AG04449 (cell line): Measurements from ENCODE around the gene GCNA.

ENCODE experiments used
- CTCF ChIA-PET: fragments of 350-600 bp; formaldehyde crosslinking; extraction: SDS; loops from one replicate; lab custom pipeline; 2021; ENCODE audit warnings: antibody characterized with exemption; lab: Yijun Ruan, JAX
- POLR2A ChIA-PET: fragments of 400-600, 350-600 bp; formaldehyde crosslinking; extraction: SDS; loops from one replicate; lab custom pipeline; 2020; ENCODE audit warnings: antibody characterized with exemption, inconsistent platforms; lab: Yijun Ruan, JAX
- DNase-seq: peaks from one replicate; pipeline ENCODE4 v3.0.0-alpha.2; 2010; ENCODE audit warnings: low read depth, low spot score
- H3K4me3 ChIP-seq: 2 replicates; pipeline ENCODE4 v1.5.1; 2011; ENCODE audit warnings: low read depth, mild to moderate bottlenecking, control low read depth, low read length
- TF ChIP-seq, protein P1 (sequence below): IDR thresholded peaks from one replicate; pipeline ENCODE4 v1.5.1; 2011; ENCODE audit warnings: mild to moderate bottlenecking, moderate library complexity, low read length, control low read depth, inconsistent platforms; ENCODE audit not compliant: insufficient read depth; ENCODE audit errors: missing control alignments

Gene GCNA

DNA sequence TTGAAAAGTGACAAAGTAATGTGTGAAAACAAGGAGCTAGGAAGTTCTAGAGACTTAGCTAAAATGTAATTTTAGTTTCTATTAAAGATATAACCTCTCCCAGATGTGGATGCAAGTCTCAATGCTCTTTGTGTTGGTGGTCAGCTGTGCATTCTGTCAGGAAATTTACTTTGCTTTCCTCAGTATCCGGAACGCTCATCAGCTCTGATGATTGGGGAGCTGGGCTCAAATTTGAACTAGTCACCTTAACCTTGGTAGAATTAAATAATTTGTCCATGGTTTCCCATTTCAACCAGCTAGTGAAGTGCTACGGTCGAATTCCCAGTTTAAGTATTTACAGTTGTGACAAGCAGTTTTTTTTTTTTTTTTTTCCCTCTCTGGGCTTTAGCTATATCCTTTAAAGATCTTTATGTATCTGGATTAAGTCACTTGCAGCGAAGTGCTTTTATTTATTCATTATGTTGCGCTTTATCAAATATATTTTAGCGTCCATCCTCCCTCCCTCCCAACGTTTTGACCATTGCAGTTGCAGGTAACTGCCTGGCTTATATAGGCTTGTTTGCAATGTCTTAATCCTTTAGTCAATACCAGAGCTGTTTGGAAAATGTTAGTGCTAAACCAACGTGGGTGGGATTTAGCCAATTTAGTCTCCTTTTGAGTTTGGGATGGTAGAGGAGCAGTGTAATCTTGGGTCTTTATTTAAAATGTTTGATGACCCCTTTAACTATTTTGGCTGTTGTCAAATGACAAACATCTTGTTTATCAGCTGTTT is 43.3 kb upstream of the GCNA start:
- H3K4me3 ChIP-seq = peak overlapping the region; percentile 87
- no peak for DNase-seq
- ChIA-PET POLR2A (interaction anchor here (1.0 to 3.0 kb wide), 2 partner anchors 8 to 9 kb away, joined by 4 to 18 read pairs; no protein-coding TSS in a partner anchor), CTCF (no interaction called here)
- TF ChIP-seq, protein P1, sequence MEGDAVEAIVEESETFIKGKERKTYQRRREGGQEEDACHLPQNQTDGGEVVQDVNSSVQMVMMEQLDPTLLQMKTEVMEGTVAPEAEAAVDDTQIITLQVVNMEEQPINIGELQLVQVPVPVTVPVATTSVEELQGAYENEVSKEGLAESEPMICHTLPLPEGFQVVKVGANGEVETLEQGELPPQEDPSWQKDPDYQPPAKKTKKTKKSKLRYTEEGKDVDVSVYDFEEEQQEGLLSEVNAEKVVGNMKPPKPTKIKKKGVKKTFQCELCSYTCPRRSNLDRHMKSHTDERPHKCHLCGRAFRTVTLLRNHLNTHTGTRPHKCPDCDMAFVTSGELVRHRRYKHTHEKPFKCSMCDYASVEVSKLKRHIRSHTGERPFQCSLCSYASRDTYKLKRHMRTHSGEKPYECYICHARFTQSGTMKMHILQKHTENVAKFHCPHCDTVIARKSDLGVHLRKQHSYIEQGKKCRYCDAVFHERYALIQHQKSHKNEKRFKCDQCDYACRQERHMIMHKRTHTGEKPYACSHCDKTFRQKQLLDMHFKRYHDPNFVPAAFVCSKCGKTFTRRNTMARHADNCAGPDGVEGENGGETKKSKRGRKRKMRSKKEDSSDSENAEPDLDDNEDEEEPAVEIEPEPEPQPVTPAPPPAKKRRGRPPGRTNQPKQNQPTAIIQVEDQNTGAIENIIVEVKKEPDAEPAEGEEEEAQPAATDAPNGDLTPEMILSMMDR = no peak

DNA sequence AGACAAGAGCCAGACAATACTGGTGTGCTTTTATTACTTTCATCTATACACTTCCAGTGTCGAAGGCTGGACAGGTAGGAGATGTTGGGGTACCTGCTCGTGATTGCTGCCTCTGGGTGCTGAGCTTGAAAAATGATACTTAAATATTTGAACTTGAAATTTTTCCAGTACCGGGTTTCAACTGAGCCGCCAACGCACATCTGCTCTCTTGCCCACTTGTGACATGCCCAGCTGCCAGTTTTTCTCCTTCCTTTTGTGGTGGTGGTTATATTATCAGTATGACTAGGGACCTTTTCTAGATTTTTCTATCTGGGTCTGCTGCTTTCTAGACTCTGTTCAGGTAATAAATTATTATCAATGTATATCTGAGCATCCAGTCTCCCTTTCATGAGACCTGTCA is 42.0 kb upstream of the GCNA start:
- ChIA-PET CTCF (no interaction called here), POLR2A (no interaction called here)
- TF ChIP-seq, protein P1 = no peak
- DNase-seq = no peak
- H3K4me3 ChIP-seq = peak overlapping the region; percentile 87

DNA sequence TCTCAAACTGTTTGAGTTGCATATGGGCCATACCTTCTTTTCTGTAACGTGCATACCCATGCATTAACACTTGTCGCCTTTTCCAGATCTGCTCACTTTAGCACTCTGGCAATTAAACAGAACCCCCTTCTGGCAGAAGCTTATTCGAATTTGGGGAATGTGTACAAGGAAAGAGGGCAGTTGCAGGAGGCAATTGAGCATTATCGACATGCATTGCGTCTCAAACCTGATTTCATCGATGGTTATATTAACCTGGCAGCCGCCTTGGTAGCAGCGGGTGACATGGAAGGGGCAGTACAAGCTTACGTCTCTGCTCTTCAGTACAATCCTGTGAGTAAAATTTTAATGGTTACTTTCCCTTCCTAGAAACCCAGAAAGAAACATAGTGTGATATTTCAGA is 40.5 kb upstream of the GCNA start:
- H3K4me3 ChIP-seq = no peak overlapping the region
- TF ChIP-seq, protein P1 = no peak
- ChIA-PET CTCF (no interaction called here), POLR2A (no interaction called here)
- DNase-seq = no peak

DNA sequence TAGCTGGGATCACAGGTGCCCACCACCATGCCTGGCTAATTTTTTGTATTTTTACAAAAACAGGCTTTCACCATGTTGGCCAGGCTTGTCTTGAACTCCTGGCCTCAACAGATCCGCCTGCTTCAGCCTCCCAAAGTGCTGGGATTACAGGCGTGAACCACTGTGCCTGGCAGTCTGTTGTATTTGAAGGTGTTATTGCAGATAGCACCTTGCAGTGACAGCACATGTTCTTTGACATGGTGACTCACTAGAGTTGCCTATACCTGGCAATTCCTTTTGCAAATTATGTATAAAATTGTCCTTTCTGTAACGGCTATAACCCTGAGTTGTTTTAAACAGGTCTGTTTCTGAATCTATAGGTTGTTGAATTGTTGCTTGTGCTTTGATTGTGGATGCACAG is 37.4 kb upstream of the GCNA start:
- DNase-seq = no peak
- TF ChIP-seq, protein P1 = no peak
- H3K4me3 ChIP-seq = no peak overlapping the region
- POLR2A ChIA-PET = no interaction called here
- CTCF ChIA-PET = no interaction called here

DNA sequence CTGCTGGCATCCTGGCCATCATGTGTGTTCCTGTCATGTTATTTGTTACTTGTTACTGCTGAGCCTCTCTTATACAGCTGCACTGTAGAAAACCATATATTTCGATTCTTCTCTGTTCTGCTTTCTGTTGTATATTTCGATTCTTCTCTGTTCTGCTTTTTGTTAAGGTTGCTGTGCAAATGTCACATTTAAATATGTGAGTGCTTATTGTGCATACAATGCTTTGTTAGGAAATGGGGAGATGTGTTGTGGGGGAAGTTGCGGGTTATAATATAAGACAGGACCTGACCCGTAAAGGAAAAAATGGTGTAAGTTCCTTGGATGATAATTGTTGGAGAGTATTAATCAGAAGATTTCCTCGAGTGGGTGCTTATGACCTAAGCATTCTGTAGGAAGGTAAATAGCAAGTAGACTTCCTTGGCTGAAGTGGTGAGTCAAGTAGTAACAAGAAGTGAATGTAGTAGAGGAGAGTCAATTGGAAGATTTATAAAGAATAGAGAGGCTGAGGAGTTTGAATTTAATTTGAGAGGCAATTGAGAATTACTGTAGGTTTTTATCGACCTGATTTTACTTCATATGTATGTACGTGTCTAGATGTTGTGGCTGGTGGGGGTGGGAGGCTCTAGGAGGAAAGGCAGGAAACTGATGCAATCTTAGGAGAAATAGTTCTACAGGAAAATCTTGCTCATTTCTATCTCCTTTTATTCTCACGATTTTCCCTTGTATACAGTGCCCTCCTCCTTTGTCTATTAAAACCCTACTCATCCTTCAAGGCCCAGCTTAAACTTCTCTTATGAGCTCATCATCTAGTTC is 36.8 kb upstream of the GCNA start:
- ChIA-PET CTCF (no interaction called here), POLR2A (interaction anchor here (0.6 to 2.1 kb wide), 2 partner anchors 8 to 10 kb away, joined by 3 to 18 read pairs; partner anchors contain the start of gene OGT)
- DNase-seq = no peak
- TF ChIP-seq, protein P1 = no peak
- H3K4me3 ChIP-seq = no peak overlapping the region; the same call in 1 of the 2 replicates

DNA sequence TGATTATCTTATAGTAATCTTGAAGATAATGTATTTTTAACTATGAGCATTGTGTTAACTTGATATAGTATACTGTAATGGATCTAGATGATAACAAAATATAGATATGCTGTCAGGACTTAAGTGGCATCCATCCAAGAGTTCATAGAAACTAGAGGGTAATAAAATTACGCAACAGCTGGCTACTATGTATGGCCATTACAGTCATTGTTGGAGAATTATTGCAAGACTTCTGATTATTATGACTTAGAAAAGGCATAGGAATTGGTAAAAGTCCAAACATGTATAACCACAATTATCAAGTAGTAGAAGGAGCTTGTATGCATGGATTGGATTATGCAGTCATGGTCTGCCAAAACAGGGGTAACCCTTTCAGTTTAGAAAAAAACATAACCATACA is 35.8 kb upstream of the GCNA start:
- no peak for DNase-seq
- TF ChIP-seq, protein P1 = no peak
- no peak overlapping the region for H3K4me3 ChIP-seq
- ChIA-PET POLR2A (interaction anchor here (0.6 to 2.1 kb wide), 2 partner anchors 9 to 18 kb away, joined by 3 to 18 read pairs; partner anchors contain the start of gene OGT), CTCF (no interaction called here)
